Breast epithelium (tissue), 4 donors: ENCODE results near the gene AGPAT3. TPM values are rescaled to one million over a fixed set of nuclear protein-coding genes. Genes with fewer than 3 reads are reported as not detected.

ENCODE experiments used
- DNase-seq, 2 donors: peaks; one replicate each; pipeline ENCODE4 v3.0.0-alpha.2; 2019; ENCODE audit warnings: low spot score in 2 of 2
- H3K27ac ChIP-seq, 2 donors: fragments of 200-600 bp; sonication (generic) in 1 of 2; one replicate each; pipeline ENCODE4 v1.5.1; 2016 to 2019; ENCODE audit warnings: mild to moderate bottlenecking in 1 of 2
- H3K27me3 ChIP-seq, 2 donors: fragments of 200-600 bp; sonication (generic) in 1 of 2; one replicate each; pipeline versions ENCODE4 v1.5.1 to v1.6.0; 2017 to 2019; ENCODE audit warnings: control low read depth in 1 of 2, mild to moderate bottlenecking in 1 of 2
- H3K36me3 ChIP-seq: fragments of 200-600 bp; one replicate; pipeline ENCODE4 v1.5.1; 2019
- H3K4me1 ChIP-seq, 2 donors: fragments of 200-600 bp; sonication (generic); one replicate each; pipeline ENCODE4 v1.5.1; 2016 to 2019; ENCODE audit warnings: control low read depth in 1 of 2
- H3K4me3 ChIP-seq, 3 donors: fragments of 200-600 bp; sonication (generic); 1 replicate in 2 of 3; 2 replicates in 1 of 3; pipeline ENCODE4 v1.5.1; 2016 to 2019; ENCODE audit warnings: mild to moderate bottlenecking in 3 of 3, moderate library complexity in 2 of 3
- H3K9me3 ChIP-seq, 2 donors: fragments of 200-600 bp; sonication (generic) in 1 of 2; one replicate each; pipeline ENCODE4 v1.5.1; 2016 to 2019; ENCODE audit warnings: control low read depth in 1 of 2
- CTCF ChIP-seq, 3 donors: fragments of 450-650 bp; IDR thresholded peaks; one replicate each; pipeline ENCODE4 v1.5.1; 2016 to 2017; ENCODE audit warnings: antibody characterized with exemption in 3 of 3, mild to moderate bottlenecking in 3 of 3, moderate library complexity in 3 of 3
- POLR2A ChIP-seq: fragments of 450-650 bp; IDR thresholded peaks from one replicate; pipeline ENCODE4 v1.6.1; 2016; ENCODE audit warnings: antibody characterized with exemption, mild to moderate bottlenecking, moderate library complexity
- POLR2AphosphoS5 ChIP-seq, 3 donors: sonication (generic); formaldehyde crosslinking; IDR thresholded peaks; one replicate each; pipeline ENCODE4 v1.6.1; 2017; ENCODE audit warnings: antibody characterized with exemption in 3 of 3
- intact Hi-C: fragments of 100-400 bp; cut with DNase I; formaldehyde crosslinking; loops from one replicate; pipeline ENCODE4 v1.15.1; 2023; ENCODE audit warnings: low total_unique reads
- total RNA-seq, 3 donors: library from RNA; depleted of rRNA; stranded (reverse); fragments of >200 nt; gene quantifications; one replicate each; pipeline ENCODE4 v1.1.0, GENCODE V29; 2016

The AGPAT3 gene
- total RNA-seq, 3 donors from 2014 or later = 27.2 to 35.8 (median 28.2) TPM

GRCh38 chr21:44011123-44011522, 146.1 kb downstream of the AGPAT3 start:
- H3K9me3 ChIP-seq = no peaks in the 10 kb centered on the region
- no peak for TF ChIP-seq POLR2A
- no peak for DNase-seq
- intact Hi-C loops = no loop called here
- H3K27me3 ChIP-seq = no peaks in the 10 kb centered on the region
- peaks cover 0 to 20% of the 10 kb centered on the region in 2 donors for H3K4me1 ChIP-seq
- H3K36me3 ChIP-seq = no peaks in the 10 kb centered on the region
- peak overlapping the region; percentile 93 to 98 (median 95) for H3K4me3 ChIP-seq
- H3K27ac ChIP-seq = peak overlapping the region; percentile 95 to 97

DNA sequence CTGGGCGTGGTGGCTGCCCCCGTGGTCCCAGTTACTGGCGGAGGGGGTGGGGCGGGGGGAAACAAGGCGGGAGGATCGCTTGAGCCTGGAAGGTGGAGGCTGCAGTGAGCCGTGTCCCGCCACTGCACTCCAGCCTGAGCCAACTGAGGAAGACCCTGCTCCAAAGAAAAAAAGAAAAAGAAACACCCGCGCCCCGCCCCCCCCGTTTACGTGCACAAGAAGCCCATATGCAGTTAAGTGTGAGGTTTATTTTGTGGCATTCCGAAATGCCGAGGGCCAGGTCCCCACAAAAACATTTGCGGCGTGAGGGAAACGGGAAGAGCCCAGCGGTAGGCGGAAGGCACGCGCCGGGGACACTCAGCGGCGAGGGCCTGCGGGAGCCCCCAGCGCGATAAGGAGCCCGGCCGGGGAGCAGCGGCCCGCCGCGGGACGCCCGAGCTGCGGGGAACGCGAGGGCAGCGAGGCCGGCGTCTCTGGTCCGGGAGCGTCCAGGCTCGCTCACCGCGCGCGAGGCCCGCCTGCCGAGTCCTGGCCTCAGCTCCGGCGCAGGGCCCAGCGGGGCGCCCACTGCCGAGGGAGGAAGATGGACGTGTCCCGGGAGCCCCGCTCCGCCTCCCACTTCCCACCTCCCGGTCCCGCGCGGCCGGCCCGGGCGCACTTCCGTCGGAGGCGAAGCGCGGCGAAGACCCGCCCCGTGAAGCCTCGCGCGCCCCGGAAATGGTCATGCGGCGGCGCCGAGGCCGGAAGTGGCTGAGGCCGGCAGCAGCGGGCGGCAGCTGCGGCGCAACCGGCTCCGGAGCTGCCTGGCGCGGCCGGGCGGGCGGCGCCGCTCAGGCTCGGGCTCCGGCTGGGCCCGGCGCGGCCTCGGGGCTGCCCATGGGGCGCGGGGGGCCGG, 146.8 kb downstream of the AGPAT3 start, which contains the start of gene TRAPPC10:
TRAPPC10 (plus strand) TSS at position 731 of the 895 bp plus-strand sequence. CDS start 185 bp downstream, outside the sequence.
- H3K4me1 ChIP-seq = peaks cover 0 to 20% of the 10 kb centered on the region in 2 donors
- peak within 1 kb of the TSS; percentile 93 to 98 (median 95) for H3K4me3 ChIP-seq
- H3K27me3 ChIP-seq = no peaks in the 10 kb centered on the region
- DNase-seq = peak; percentile 70 to 77
- H3K9me3 ChIP-seq = no peaks in the 10 kb centered on the region
- TF ChIP-seq POLR2A (peak; percentile 68), CTCF (IDR thresholded peaks at IDR 0.05) (no peak), POLR2AphosphoS5 (IDR thresholded peaks at IDR 0.05) (peak; percentile 76 to 93 (median 83))
- H3K36me3 ChIP-seq = no peaks in the 10 kb centered on the region
- peak within 1 kb of the TSS; percentile 95 to 97 for H3K27ac ChIP-seq
- intact Hi-C loops = no loop called here

- H3K9me3 ChIP-seq = no peaks in the 10 kb centered on the region
- TF ChIP-seq POLR2A (no peak), CTCF (IDR thresholded peaks at IDR 0.05) (no peak), POLR2AphosphoS5 (IDR thresholded peaks at IDR 0.05) (no peak)
- H3K36me3 ChIP-seq = no peaks in the 10 kb centered on the region
- H3K27me3 ChIP-seq = no peaks in the 10 kb centered on the region
- peak overlapping the region; percentile 95 to 97 for H3K27ac ChIP-seq
- peaks cover 0 to 20% of the 10 kb centered on the region in 2 donors for H3K4me1 ChIP-seq
- intact Hi-C loops = no loop called here
- H3K4me3 ChIP-seq = peak overlapping the region; percentile 93 to 98 (median 95)
- peak in 1 of 2 donors; percentile 31 for DNase-seq
Measured at GRCh38 chr21:44012474-44013379, 147.7 kb downstream of the AGPAT3 start.

- Histone ChIP-seq H3K9me3 (no peaks in the 10 kb centered on the region), H3K27ac (peak overlapping the region; percentile 95 to 97), H3K27me3 (no peaks in the 10 kb centered on the region), H3K4me1 (peaks cover 0 to 20% of the 10 kb centered on the region in 2 donors), H3K36me3 (no peaks in the 10 kb centered on the region), H3K4me3 (peak overlapping the region; percentile 93 to 98 (median 95))
- TF ChIP-seq CTCF (IDR thresholded peaks at IDR 0.05) = no peak
- TF ChIP-seq POLR2AphosphoS5 (IDR thresholded peaks at IDR 0.05) = no peak
- no peak for TF ChIP-seq POLR2A
- DNase-seq = no peak
- intact Hi-C loops = no loop called here
Measured at GRCh38 chr21:44013380-44014088, 148.5 kb downstream of the AGPAT3 start.

DNA sequence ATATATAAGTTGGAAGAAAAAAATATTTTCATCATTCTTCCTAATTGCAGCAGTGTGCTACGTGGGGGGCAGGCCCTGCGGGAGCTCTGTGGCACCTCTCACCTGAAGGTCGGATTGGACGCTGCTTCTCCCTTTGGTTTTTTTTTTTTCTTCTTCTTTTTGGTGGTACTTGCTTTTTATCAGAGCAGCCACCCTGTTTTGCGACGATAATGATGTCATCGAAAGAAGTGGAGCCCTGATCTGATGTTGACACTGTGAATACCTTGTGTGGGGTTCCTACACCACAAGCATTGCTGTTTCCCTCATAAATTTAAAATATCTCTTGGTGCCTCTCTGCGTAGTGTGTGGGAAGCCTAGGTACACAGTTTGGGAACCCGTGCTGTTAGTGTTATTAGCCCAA, 152.6 kb downstream of the AGPAT3 start:
- no peaks in the 10 kb centered on the region for H3K27me3 ChIP-seq
- no peaks in the 10 kb centered on the region for H3K36me3 ChIP-seq
- no peak for TF ChIP-seq POLR2A
- no peak for TF ChIP-seq POLR2AphosphoS5 (IDR thresholded peaks at IDR 0.05)
- no peak for TF ChIP-seq CTCF (IDR thresholded peaks at IDR 0.05)
- H3K4me3 ChIP-seq = no peak overlapping the region
- H3K4me1 ChIP-seq = peaks cover 0 to 20% of the 10 kb centered on the region in 2 donors
- intact Hi-C loops = no loop called here
- no peak for DNase-seq
- no peak overlapping the region for H3K27ac ChIP-seq
- no peaks in the 10 kb centered on the region for H3K9me3 ChIP-seq
